Mesenchymal stem cell (in vitro differentiated cells and primary cell): Measurements from ENCODE around the gene EIF6.

ENCODE experiments used
- DNase-seq: peaks from one replicate; pipeline ENCODE4 v3.0.0-alpha.2; 2013
- H2AFZ ChIP-seq: one replicate; pipeline ENCODE4 v1.6.1; 2013; ENCODE audit warnings: low read depth, mild to moderate bottlenecking, control low read depth, inconsistent platforms, low read length, moderate library complexity
- H2AK5ac ChIP-seq: 2 replicates; pipeline ENCODE4 v1.6.1; 2013; ENCODE audit warnings: low read length, moderate library complexity, mild to moderate bottlenecking, inconsistent platforms; ENCODE audit not compliant: severe bottlenecking
- H2BK120ac ChIP-seq: one replicate; pipeline ENCODE4 v1.6.1; 2013; ENCODE audit warnings: low read depth, mild to moderate bottlenecking, inconsistent platforms, low read length, moderate library complexity
- H2BK12ac ChIP-seq, 2 experiments: one replicate each; pipeline ENCODE4 v1.6.1; 2013; ENCODE audit warnings: inconsistent platforms in 2 of 2, low read length in 2 of 2, mild to moderate bottlenecking in 2 of 2, moderate library complexity in 2 of 2, control low read depth in 1 of 2
- H2BK15ac ChIP-seq: one replicate; pipeline ENCODE4 v1.6.1; 2013; ENCODE audit warnings: mild to moderate bottlenecking, low read depth, inconsistent platforms; ENCODE audit not compliant: poor library complexity, severe bottlenecking
- H2BK5ac ChIP-seq: 2 replicates; pipeline ENCODE4 v1.6.1; 2013; ENCODE audit warnings: low read depth, mild to moderate bottlenecking, low read length, control low read depth, inconsistent platforms; ENCODE audit not compliant: poor library complexity, severe bottlenecking
- H3K14ac ChIP-seq, 2 experiments: one replicate each; pipeline ENCODE4 v1.6.1; 2013; ENCODE audit warnings: inconsistent platforms in 2 of 2, low read length in 2 of 2, control low read depth in 1 of 2, mild to moderate bottlenecking in 1 of 2, moderate library complexity in 1 of 2
- H3K18ac ChIP-seq, 2 experiments: one replicate each; pipeline ENCODE4 v1.6.1; 2013; ENCODE audit warnings: inconsistent platforms in 2 of 2, low read length in 2 of 2, control low read depth in 1 of 2, low read depth in 1 of 2, mild to moderate bottlenecking in 1 of 2
- H3K23ac ChIP-seq, 2 experiments: one replicate each; pipeline ENCODE4 v1.6.1; 2013; ENCODE audit warnings: inconsistent platforms in 2 of 2, low read length in 2 of 2, mild to moderate bottlenecking in 2 of 2, moderate library complexity in 2 of 2, control low read depth in 1 of 2
- H3K27ac ChIP-seq: 2 replicates; pipeline ENCODE4 v1.5.1; 2013; ENCODE audit warnings: mild to moderate bottlenecking, moderate library complexity, low read length, control low read depth, inconsistent platforms; ENCODE audit not compliant: poor library complexity, severe bottlenecking
- H3K27me3 ChIP-seq, 2 experiments: 2 replicates each; pipeline versions ENCODE4 v1.6.1 to v1.7.0; 2013; ENCODE audit warnings: low read length in 2 of 2, mild to moderate bottlenecking in 2 of 2, moderate library complexity in 2 of 2, control low read depth in 1 of 2, inconsistent platforms in 1 of 2; ENCODE audit not compliant: control insufficient read depth in 1 of 2, insufficient read depth in 1 of 2
- H3K36me3 ChIP-seq, 2 experiments: 2 replicates each; pipeline versions ENCODE4 v1.6.1 to v1.7.0; 2013; ENCODE audit warnings: low read length in 2 of 2, control low read depth in 1 of 2, inconsistent platforms in 1 of 2, low read depth in 1 of 2, mild to moderate bottlenecking in 1 of 2; ENCODE audit not compliant: insufficient read depth in 2 of 2, control insufficient read depth in 1 of 2
- H3K4ac ChIP-seq, 2 experiments: one replicate each; pipeline ENCODE4 v1.6.1; 2013; ENCODE audit warnings: inconsistent platforms in 2 of 2, low read length in 2 of 2, mild to moderate bottlenecking in 2 of 2, moderate library complexity in 2 of 2, control low read depth in 1 of 2, low read depth in 1 of 2
- H3K4me1 ChIP-seq: 2 replicates; pipeline ENCODE4 v1.6.1; 2013; ENCODE audit warnings: low read depth, low read length, control low read depth; ENCODE audit not compliant: control insufficient read depth, insufficient read depth
- H3K4me2 ChIP-seq: 2 replicates; pipeline ENCODE4 v1.6.1; 2013; ENCODE audit warnings: low read length, mild to moderate bottlenecking, inconsistent platforms; ENCODE audit not compliant: poor library complexity, severe bottlenecking
- H3K4me3 ChIP-seq, 2 experiments: 2 replicates each; pipeline versions ENCODE4 v1.5.1 to v1.7.0; 2013; ENCODE audit warnings: low read length in 2 of 2, mild to moderate bottlenecking in 2 of 2, control low read depth in 1 of 2, low read depth in 1 of 2; ENCODE audit not compliant: insufficient read depth in 1 of 2
- H3K79me1 ChIP-seq: replicated peaks from 2 replicates; pipeline ENCODE4 v1.6.1; 2013; ENCODE audit warnings: mild to moderate bottlenecking, control low read depth, low read length, inconsistent platforms; ENCODE audit not compliant: poor library complexity, severe bottlenecking
- H3K9ac ChIP-seq: 2 replicates; pipeline ENCODE4 v1.7.0; 2013; ENCODE audit warnings: mild to moderate bottlenecking, low read length, moderate library complexity
- H3K9me3 ChIP-seq: 2 replicates; pipeline ENCODE4 v1.7.0; 2013; ENCODE audit warnings: mild to moderate bottlenecking, low read length; ENCODE audit not compliant: control insufficient read depth
- H4K8ac ChIP-seq: one replicate; pipeline ENCODE4 v1.6.1; 2013; ENCODE audit warnings: inconsistent platforms, mild to moderate bottlenecking, low read length, moderate library complexity
- H4K91ac ChIP-seq: one replicate; pipeline ENCODE4 v1.6.1; 2013; ENCODE audit warnings: mild to moderate bottlenecking, low read length, inconsistent platforms
- WGBS: methylation state at CpG from one replicate; pipeline ENCODE4 v1.1.7; 2013; ENCODE audit warnings: mixed read lengths; 5-methylcytosine and 5-hydroxymethylcytosine counted together

Gene EIF6

DNA sequence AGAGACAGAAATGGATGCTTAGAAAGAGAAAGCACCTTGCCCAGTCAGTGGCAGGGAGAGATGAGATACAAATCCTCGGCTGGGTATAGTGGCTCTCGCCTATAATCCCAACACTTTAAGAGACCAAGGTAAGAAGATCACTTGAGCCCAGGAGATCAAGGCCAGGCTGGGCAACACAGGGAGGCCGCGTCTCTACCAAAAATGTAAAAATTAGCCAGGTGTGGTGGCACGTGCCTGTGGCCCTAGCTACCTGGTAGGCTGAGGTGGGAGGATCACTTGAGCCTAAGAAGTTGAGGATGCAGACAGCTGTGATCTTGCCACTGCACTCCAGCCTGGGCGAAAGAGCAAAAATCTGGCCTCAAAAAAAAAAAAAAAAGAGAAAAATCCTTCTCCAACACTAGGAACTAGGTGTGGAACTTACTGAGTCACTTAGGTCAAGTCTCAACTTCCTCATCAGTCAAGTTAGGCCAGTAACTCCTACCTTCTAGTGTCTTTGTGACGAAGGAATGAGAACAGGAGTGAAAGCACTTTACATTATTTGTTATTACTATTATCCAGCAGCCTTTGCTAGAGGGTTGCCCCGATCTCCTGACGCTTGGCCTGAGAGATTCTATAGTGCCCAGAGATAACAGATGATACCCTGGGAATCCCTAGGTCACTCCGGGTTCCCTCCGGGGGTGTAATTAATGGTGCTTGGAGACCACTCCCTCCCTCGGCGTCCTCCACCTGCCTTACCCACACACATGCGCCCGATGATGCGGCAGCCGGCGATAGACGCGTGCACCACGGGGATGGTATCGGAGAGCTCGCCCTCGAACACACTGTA is 918 bp downstream of the EIF6 start:
- Histone ChIP-seq H3K14ac (peak overlapping the region in 1 of 2 experiments; percentile 85), H3K27ac (peak overlapping the region; percentile 87), H2BK15ac (no peak overlapping the region), H3K9ac (peak overlapping the region; percentile 95), H3K18ac (peak overlapping the region in 1 of 2 experiments; percentile 73), H2BK12ac (no peak overlapping the region), H3K79me1 (no peaks in the 10 kb centered on the region), H2BK5ac (no peak overlapping the region), H3K27me3 (no peaks in the 10 kb centered on the region), H3K9me3 (no peaks in the 10 kb centered on the region), H4K8ac (peak overlapping the region; percentile 35), H3K4me3 (peak overlapping the region; percentile 76 to 99), H3K4me1 (peaks cover 28% of the 10 kb centered on the region), H3K4ac (peak overlapping the region; percentile 29 to 57), H3K23ac (peak overlapping the region in 1 of 2 experiments; percentile 62), H3K36me3 (peaks cover 26 to 35% of the 10 kb centered on the region in 2 experiments), H2AFZ (no peak overlapping the region), H2AK5ac (no peak overlapping the region), H4K91ac (peak overlapping the region; percentile 57), H2BK120ac (no peak overlapping the region), H3K4me2 (peak overlapping the region; percentile 81)
- no peak for DNase-seq
- WGBS = 23% methylated on average over 23 of the region's 24 CpGs

GRCh38 chr20:35281506-35282101 is 3.0 kb downstream of the EIF6 start:
- Histone ChIP-seq H4K91ac (no peak overlapping the region), H3K9ac (no peak overlapping the region), H3K4ac (no peak overlapping the region), H3K4me2 (no peak overlapping the region), H3K18ac (no peak overlapping the region), H4K8ac (no peak overlapping the region), H3K23ac (no peak overlapping the region), H2BK12ac (no peak overlapping the region), H2BK15ac (no peak overlapping the region), H3K27ac (no peak overlapping the region), H3K36me3 (peaks cover 37 to 40% of the 10 kb centered on the region in 2 experiments), H3K9me3 (no peaks in the 10 kb centered on the region), H3K79me1 (no peaks in the 10 kb centered on the region), H3K4me1 (peaks cover 33% of the 10 kb centered on the region), H2BK120ac (no peak overlapping the region), H2AK5ac (no peak overlapping the region), H2BK5ac (no peak overlapping the region), H3K14ac (no peak overlapping the region), H2AFZ (no peak overlapping the region), H3K27me3 (no peaks in the 10 kb centered on the region), H3K4me3 (no peak overlapping the region)
- WGBS = 99% methylated on average over 9 of the region's 10 CpGs
- DNase-seq = no peak

GRCh38 chr20:35280523-35280922 is 4.0 kb downstream of the EIF6 start:
- Histone ChIP-seq H3K4me1 (peaks cover 38% of the 10 kb centered on the region), H3K18ac (no peak overlapping the region), H3K79me1 (peaks cover 5% of the 10 kb centered on the region), H2AFZ (no peak overlapping the region), H3K36me3 (peaks cover 47 to 49% of the 10 kb centered on the region in 2 experiments), H2BK120ac (no peak overlapping the region), H3K4me2 (no peak overlapping the region), H2BK5ac (no peak overlapping the region), H3K4me3 (no peak overlapping the region), H4K8ac (no peak overlapping the region), H2BK15ac (no peak overlapping the region), H2BK12ac (no peak overlapping the region), H3K27me3 (no peaks in the 10 kb centered on the region), H3K9ac (no peak overlapping the region), H3K23ac (peak overlapping the region in 1 of 2 experiments; percentile 9), H4K91ac (no peak overlapping the region), H3K14ac (no peak overlapping the region), H3K27ac (peak overlapping the region; percentile 17), H3K9me3 (no peaks in the 10 kb centered on the region), H2AK5ac (no peak overlapping the region), H3K4ac (no peak overlapping the region)
- 95% methylated on average over 6 of the region's 6 CpGs for WGBS
- DNase-seq = no peak

DNA sequence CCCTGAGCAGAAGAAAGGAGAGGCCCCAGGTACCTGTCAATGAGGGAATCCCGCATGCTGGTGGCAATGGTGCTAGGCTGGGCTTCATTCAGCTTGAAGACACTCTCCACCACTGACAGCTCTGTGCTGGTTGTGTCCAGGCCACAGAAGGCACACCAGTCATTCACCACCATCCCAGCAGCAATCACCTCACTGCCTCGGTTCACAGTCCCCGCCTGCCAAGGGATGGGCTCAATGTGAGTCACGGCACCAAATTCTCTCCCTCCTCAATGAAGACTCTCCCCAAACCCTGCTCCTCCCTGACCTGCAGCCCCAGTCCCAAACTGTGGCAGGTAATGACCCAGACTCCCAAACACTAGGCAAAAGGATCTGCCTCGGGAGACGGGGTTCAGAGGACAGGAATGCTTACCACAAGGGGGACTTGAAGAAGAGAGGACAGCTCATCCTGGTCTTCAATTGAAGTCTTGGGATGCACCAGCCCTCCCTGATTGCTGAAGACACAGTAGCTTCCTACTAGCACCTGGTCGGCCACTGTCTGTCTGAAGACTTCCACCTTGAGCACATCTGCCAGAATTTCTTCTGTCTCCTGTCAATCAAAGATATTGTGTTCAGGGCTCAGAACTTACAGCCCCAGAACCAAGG is 4.9 kb downstream of the EIF6 start:
- H4K91ac ChIP-seq = no peak overlapping the region
- no peak overlapping the region for H4K8ac ChIP-seq
- H3K4me2 ChIP-seq = no peak overlapping the region
- H3K4me3 ChIP-seq = no peak overlapping the region
- H3K23ac ChIP-seq = no peak overlapping the region
- H3K18ac ChIP-seq = no peak overlapping the region
- H3K9me3 ChIP-seq = no peaks in the 10 kb centered on the region
- H2BK5ac ChIP-seq = no peak overlapping the region
- no peak overlapping the region for H2BK12ac ChIP-seq
- no peaks in the 10 kb centered on the region for H3K27me3 ChIP-seq
- H2AK5ac ChIP-seq = peak overlapping the region; percentile 7
- H3K27ac ChIP-seq = peak overlapping the region; percentile 28
- H2BK120ac ChIP-seq = no peak overlapping the region
- WGBS = 97% methylated on average over 7 of the region's 7 CpGs
- H3K4ac ChIP-seq = peak overlapping the region in 1 of 2 experiments; percentile 21
- no peak overlapping the region for H3K14ac ChIP-seq
- peaks cover 42% of the 10 kb centered on the region for H3K4me1 ChIP-seq
- no peak overlapping the region for H2BK15ac ChIP-seq
- H2AFZ ChIP-seq = no peak overlapping the region
- H3K36me3 ChIP-seq = peaks cover 56 to 58% of the 10 kb centered on the region in 2 experiments
- H3K9ac ChIP-seq = peak overlapping the region; percentile 24
- DNase-seq = no peak
- H3K79me1 ChIP-seq = peaks cover 9% of the 10 kb centered on the region
